Pulmonary artery endothelial cell (primary cell): Measurements from ENCODE around the gene TENT4B. TPM values are rescaled to one million over a fixed set of nuclear protein-coding genes. Genes with fewer than 3 reads are reported as not detected.
"Not testable (repeated sequence)": the region's sequence is repeated elsewhere in the genome, so short reads cannot be mapped to it uniquely, and the experiment has no call there.

Source experiments
- DNase-seq: peaks from one replicate; pipeline ENCODE4 v3.0.0-alpha.2; 2011; ENCODE audit warnings: low read depth, low spot score
- total RNA-seq: library from RNA; depleted of rRNA; stranded (reverse); fragments of >200 nt; gene quantifications from 2 replicates; pipeline ENCODE4 v1.2.3, GENCODE V29; 2014

Gene TENT4B
- total RNA-seq, 1 donor from 2014 or later, result 9.4 TPM

DNA sequence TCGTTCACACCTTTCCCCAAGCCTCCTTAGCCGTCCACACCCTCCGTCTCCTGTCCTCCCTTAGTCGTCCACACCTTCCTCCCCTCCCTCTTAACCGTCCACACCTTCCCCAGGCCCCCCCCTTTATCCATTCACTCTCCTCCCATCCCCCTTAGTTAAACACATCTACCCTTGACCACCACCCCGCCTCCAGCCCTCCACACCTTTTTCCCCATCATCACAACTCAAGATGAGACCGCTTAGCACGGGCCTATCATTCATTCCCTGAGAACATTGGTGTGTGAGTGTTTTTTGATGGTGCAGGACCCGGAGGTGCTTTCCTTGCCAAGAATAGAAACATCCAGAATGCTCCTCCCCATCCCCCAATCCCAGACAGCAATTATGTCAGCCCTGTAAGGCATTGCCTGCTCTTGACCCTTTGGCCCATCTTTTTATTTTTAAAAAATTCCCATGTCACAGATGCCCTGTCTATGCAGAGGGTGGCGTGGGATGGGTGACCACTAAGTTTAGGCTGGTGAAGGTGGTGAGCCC lies 1.4 kb downstream of the TENT4B start:
- no peak for DNase-seq

GRCh38 chr16:50155925-50156324 lies 2.8 kb downstream of the TENT4B start:
- no peak for DNase-seq

- DNase-seq, result no peak
Observed at GRCh38 chr16:50156590-50156989, 3.5 kb downstream of the TENT4B start.

DNA sequence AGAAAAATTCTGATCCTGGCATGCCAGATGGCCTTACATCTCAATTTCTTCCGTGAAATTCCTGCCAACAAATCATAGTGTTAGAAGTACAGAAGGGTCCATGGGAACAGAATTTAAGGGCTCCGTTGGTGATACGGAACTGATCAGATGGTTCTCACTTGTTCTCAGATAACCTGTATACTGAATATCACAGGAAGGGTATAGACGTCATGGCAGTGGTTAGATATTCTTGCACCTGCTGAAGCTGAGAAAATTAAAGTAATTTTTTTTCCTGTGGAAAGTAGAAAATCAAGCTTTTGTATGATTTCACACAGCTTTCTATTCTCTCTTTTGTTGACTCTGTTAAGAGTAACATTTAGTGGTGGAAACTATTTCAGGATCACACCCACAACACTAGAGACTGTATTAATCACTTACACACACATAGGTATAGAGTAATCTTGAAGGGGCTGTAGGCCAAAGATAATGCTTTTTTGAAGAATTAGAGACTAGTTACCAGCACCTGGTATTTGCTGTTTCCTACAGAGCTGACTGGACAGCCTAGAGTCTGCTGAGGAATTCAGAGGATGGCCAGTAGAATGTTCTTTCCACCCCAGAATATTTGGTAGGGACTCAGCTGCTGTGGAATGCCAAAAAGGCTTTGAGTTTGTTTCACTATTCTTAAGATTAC lies 7.5 kb downstream of the TENT4B start:
- no peak for DNase-seq

DNA sequence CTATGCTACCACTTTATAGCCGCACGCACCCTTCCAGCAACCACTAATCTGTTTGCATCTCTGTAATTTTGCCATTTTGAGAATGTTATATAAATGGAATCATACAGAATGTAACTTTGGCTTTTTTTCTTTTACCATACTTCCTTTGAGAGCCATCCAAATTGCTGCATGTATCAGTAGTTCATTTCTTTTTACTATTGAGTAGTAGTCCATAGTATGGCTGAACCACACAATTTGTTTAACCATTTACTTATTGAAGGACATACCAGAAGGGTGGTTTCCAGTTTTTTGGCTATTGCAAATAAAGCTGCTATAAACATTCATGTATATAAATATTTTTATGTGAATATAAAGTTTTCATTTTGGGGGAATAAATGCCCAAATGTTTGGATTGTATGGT lies 8.8 kb downstream of the TENT4B start:
- DNase-seq, result no peak

- no peak for DNase-seq
Observed at GRCh38 chr16:50165473-50165872, 12.4 kb downstream of the TENT4B start.

DNA sequence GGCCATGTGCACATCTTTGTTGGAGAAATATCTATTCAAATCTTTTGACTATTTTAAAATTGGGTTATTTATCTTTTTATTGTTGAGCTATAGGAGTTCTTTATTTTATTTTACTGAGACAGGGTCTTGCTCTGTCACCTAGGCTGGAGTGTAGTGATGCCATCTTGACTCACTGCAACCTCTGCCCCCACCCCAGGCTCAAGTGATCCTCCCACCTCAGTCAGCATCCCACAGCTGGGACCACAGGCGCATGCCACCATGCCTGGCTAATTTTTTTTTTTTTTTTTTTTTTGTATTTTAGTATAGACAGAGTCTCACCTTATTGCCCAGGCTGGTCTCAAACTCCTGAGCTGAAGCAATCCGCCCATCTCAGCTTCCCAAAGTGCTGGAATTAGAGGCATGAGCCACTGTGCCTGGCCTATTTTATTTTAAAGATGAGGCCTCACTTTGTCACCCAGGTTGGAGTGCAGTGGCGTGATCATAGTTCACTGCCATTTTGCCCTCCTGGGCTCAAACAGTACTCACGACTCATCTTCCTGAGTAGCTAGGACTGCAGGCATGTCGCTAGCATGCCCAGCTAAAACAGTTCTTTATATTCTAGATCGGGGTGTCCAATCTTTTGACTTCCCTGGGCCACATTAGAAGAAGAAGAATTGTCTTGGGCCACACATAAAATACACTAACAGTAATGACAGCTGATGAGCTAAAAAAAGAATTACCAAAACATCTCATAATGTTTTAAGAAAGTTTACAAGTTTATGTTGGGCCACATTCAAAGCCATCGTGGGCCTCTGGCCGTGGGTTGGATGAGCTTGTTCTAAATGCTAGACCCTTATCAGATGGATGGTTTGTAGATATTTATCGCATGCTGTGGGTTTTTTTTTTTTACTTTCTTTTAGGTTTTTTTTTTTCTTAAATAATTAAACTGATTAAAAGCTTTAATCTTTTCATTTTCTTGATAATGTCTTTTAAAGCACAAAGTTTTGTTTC lies 13.7 kb downstream of the TENT4B start:
- no peak for DNase-seq

- DNase-seq, result no peak
Observed at GRCh38 chr16:50167556-50167955, 14.4 kb downstream of the TENT4B start.

GRCh38 chr16:50169555-50170096 lies 16.5 kb downstream of the TENT4B start:
- no peak for DNase-seq

DNA sequence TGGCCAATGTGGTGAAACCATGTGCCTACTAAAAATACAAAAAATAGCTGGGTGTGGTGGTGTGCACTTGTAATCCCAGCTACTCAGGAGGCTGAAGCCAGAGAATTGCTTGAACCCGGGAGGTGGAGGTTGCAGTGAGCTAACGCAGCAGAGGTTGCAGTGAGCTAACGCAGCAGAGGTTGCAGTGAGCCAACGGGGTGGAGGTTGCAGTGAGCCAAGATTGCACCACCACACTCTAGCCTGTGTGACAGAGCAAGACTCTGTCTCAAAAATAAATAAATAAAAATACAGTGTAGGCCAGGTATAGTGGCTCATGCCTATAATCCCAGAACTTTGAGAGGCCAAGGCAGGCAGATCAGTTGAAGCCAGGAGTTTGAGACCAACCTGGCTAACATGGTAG lies 18.7 kb downstream of the TENT4B start:
- not testable (repeated sequence) for DNase-seq

- DNase-seq, result no peak
Observed at GRCh38 chr16:50172195-50172922, 19.3 kb downstream of the TENT4B start.

GRCh38 chr16:50173316-50173715 lies 20.2 kb downstream of the TENT4B start:
- no peak for DNase-seq

GRCh38 chr16:50178491-50178941 lies 25.4 kb downstream of the TENT4B start:
- DNase-seq, result no peak

GRCh38 chr16:50182441-50182840 lies 29.3 kb downstream of the TENT4B start:
- no peak for DNase-seq

GRCh38 chr16:50183316-50183715 lies 30.2 kb downstream of the TENT4B start:
- DNase-seq, result peak; percentile 48

- DNase-seq, result no peak
Observed at GRCh38 chr16:50185005-50185505, 31.9 kb downstream of the TENT4B start.

GRCh38 chr16:50188619-50189136 lies 35.6 kb downstream of the TENT4B start:
- no peak for DNase-seq

DNA sequence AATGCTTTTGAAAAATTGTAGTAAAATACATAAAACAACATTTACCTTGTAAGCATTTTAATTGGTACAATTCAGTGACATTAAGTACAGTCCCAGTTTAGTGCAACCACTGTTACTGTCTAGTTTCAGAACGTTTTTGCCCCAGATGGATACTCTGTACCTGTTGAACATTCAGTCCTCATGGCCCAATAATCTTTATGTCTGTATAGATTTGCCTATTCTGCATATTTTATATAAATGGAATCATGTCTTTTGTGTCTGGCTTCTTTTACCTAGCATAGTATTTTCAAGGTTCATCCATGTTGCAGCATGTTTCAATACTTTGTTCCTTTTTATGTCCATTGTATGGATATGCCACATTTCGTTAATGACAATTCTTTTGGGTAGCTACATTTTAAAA lies 37.2 kb downstream of the TENT4B start:
- no peak for DNase-seq

DNA sequence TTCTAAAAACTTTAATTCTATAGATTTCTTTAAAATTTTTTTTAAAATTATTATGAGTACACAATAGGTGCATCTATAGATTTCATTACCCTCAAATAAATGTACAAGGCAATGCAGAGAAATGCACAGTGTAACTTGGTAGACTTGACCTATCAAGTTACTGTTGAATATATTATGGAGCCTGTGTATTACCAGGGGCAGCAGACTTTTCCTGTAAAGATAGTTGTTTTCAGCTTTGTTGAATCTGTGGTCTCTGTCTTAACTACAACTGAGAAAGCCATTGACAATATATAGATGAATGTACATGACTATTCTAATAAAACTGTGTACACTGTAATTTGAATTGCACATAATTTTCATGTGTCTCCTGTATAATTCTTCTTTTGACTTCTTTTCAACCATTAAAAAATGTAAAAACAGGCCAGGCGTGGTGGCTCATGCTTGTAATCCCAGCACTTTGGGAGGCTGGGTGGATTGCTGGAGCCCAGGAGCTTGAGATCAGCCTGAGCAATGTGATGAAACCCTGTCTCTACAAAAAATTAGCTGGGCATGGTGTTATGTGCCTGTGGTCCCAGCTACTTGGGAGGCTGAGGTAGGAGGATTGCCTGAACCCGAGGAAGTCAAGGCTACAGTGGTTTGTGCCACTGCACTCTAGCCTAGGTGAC lies 39.4 kb downstream of the TENT4B start:
- DNase-seq, result no peak

DNA sequence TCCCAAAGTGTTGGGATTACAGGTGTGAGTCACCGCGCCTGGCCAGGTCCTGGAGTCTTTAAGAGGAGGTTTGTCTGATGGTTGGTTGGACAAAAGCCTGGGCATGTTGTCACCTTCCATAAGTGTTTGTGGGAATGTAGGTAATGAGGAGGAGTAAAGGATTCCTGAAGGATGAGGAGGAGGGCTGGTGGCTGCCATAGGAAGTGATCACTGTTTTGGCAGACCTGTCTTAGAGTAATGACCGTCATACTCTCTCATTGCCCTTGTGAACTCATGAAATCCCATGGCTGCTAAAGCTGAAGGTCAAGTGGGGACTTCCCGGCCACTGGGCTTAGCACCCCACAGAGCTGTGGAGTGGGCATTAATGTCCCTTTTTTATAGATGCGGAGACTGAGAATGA lies 40.5 kb downstream of the TENT4B start:
- DNase-seq, result no peak
